ENCODE results near the gene FKBP1A.

GRCh38 chr20:1423206-1423605 is 30.4 kb upstream of the FKBP1A start:
- no peak for TF ChIP-seq CHD2 (IDR thresholded peaks at IDR 0.05; ENCODE audit: low read length, partially characterized antibody)
- TF ChIP-seq PBX3 (IDR thresholded peaks at IDR 0.05): no peak
- TF ChIP-seq POLR2AphosphoS5 (IDR thresholded peaks at IDR 0.05; ENCODE audit: low read depth, low read length): no peak
- TF ChIP-seq RAD21 (IDR thresholded peaks at IDR 0.05; ENCODE audit: low read length): no peak
- TF ChIP-seq RXRA (IDR thresholded peaks at IDR 0.05; ENCODE audit: borderline replicate concordance, low read depth): no peak
- TF ChIP-seq TAF1 (IDR thresholded peaks at IDR 0.05; ENCODE audit: borderline replicate concordance, low read depth, low read length): no peak
- TF ChIP-seq CTCF (IDR thresholded peaks at IDR 0.05): no peak
- TF ChIP-seq GATA2 (CRISPR knock-in tag; IDR thresholded peaks at IDR 0.05): no peak
- TF ChIP-seq NRF1 (IDR thresholded peaks at IDR 0.05; ENCODE audit: low read depth, low read length): no peak
- no peak for TF ChIP-seq MEF2A (IDR thresholded peaks at IDR 0.05; ENCODE audit: borderline replicate concordance, low read depth)

Measured in SK-N-SH (cell line).